Choroid plexus epithelial cell (primary cell): ENCODE results near the gene UBXN10.

ENCODE experiments used
- DNase-seq: peaks from one replicate; pipeline ENCODE4 v3.0.0-alpha.2; 2010; ENCODE audit warnings: low read depth
- H3K4me3 ChIP-seq: 2 replicates; pipeline ENCODE4 v1.5.1; 2011; ENCODE audit warnings: low read depth, mild to moderate bottlenecking, control low read depth, low read length, moderate library complexity
- TF ChIP-seq, protein P1 (sequence below): conservative IDR thresholded peaks from 2 replicates; pipeline ENCODE4 v1.5.1; 2011; ENCODE audit warnings: low read depth, mild to moderate bottlenecking, control low read depth, inconsistent platforms, low read length, moderate library complexity

Gene UBXN10

DNA sequence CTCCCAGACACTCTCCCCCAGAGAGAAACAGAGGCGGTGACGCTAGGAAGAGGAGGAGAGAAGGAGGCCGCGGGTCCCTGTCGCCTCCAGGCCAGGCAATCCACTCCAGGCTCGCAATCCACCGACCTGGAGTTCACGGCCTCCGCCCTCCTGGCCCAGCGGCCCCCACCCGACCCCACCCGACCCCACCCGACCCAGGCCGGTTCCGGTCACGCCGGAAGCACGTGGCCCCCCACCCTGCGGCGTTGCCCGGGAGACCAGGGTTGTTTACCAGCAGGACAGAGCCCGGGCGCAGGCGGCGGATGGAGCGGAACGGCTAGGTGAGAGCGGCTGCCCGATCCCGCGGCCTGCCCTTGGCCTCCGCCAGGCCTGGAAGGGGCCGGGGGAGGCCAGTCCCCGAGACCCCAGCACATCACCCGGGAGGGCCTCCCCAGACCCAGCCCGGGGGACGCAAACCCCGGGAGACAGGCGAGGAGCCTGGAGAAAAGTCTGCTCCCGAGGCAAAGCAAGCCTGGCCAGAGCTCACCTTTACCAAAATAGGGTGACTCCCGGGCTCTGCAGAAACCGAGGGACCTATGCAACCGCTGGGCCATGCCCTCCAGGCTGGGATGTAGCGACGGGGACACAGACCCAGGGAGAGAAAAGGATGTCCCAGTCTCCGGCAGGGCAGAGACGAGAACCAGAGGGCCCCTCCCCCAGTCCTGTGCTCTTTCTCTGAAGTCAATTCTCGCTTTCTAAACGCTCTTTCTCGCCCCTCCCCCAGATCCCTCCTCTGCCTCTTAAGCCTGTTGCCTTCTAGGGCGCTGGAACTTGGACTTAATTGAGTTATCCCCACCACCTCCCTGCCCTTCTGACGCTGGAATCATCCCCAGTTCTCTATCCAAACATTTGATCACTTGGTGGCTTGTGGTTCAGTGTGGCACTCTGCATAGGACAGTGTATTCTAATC, at the start of gene UBXN10, which contains the start of gene PLA2G2C:
Gene UBXN10, plus strand, starts transcription at position 263 of the 949 bp plus-strand sequence. CDS start 4,466 bp downstream, outside the sequence.
Gene PLA2G2C, minus strand, starts transcription at position 685 of the 949 bp plus-strand sequence. CDS start 9,155 bp downstream, outside the sequence.
- no peak for DNase-seq

GRCh38 chr1:20136249-20136648, 49.6 kb upstream of the UBXN10 start:
- TF ChIP-seq, protein P1, sequence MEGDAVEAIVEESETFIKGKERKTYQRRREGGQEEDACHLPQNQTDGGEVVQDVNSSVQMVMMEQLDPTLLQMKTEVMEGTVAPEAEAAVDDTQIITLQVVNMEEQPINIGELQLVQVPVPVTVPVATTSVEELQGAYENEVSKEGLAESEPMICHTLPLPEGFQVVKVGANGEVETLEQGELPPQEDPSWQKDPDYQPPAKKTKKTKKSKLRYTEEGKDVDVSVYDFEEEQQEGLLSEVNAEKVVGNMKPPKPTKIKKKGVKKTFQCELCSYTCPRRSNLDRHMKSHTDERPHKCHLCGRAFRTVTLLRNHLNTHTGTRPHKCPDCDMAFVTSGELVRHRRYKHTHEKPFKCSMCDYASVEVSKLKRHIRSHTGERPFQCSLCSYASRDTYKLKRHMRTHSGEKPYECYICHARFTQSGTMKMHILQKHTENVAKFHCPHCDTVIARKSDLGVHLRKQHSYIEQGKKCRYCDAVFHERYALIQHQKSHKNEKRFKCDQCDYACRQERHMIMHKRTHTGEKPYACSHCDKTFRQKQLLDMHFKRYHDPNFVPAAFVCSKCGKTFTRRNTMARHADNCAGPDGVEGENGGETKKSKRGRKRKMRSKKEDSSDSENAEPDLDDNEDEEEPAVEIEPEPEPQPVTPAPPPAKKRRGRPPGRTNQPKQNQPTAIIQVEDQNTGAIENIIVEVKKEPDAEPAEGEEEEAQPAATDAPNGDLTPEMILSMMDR = no peak
- no peak overlapping the region for H3K4me3 ChIP-seq
- no peak for DNase-seq

More for the DNA sequence above, at the start of gene UBXN10, which contains the start of gene PLA2G2C:
- no peak within 1 kb of the TSS for H3K4me3 ChIP-seq
- TF ChIP-seq, protein P1 = no peak

DNA sequence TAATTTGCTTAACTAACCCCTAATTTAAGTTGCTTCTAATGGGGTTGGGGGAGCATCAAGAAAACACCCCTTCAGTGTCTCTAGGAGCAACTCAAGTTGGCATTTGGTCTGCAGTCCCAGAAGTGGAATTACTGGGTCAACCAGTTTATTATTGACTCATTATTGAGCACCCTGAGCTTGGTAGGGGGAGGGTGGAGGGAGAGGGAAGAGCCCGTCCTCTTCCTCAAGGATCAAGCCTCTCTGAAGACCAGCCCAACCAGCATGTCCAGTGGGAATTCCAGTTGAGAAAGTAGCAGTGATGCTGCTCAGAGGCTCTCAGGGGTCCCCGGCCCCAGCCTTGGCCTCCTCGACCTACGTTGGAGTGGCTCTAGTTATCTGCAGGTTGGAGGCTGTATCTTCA, 48.8 kb upstream of the UBXN10 start:
- no peak overlapping the region for H3K4me3 ChIP-seq
- TF ChIP-seq, protein P1 = no peak
- DNase-seq = no peak

DNA sequence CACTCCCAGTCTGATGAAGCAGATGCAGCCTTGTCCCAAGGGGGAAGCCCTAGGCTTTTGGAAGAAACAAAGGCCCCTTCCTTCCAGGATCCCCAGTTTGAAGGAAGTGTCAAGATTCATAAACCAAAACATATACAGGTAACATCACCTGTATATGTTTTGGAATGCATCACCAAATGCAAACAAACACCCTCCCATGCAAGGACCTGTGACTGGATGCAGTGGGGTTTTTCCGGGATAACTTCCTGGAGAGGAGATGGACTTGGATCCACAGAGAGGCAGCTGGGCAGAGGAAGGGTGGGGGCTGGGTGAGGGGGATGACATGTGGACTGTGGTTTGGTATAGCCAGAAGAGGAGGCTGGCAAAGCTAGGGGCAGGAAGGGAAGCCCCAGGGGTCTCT, 48.3 kb upstream of the UBXN10 start:
- no peak for DNase-seq
- TF ChIP-seq, protein P1 = no peak
- no peak overlapping the region for H3K4me3 ChIP-seq

- DNase-seq = no peak
- H3K4me3 ChIP-seq = no peak overlapping the region
- TF ChIP-seq, protein P1 = no peak
These were observed 47.5 kb upstream of the UBXN10 start for GRCh38 chr1:20138346-20138745.

- no peak for DNase-seq
- TF ChIP-seq, protein P1 = no peak
- no peak within 1 kb of the TSS for H3K4me3 ChIP-seq
These were observed 46.8 kb upstream of the UBXN10 start, which contains the start of gene PLA2G2F for GRCh38 chr1:20138961-20139550. Gene PLA2G2F (plus strand): TSS chr1:20139323. CDS start chr1:20139428, 105 bp downstream.
